K562 (cell line): ENCODE data around the gene PIK3CB. TPM values are rescaled to one million over a fixed set of nuclear protein-coding genes. Genes with fewer than 3 reads are reported as not detected.
A peak's percentile ranks its signal among the peaks of the same experiment; 100 is the strongest.

Experiments used
- ATF4 ChIP-seq: fragments of 450-650 bp; formaldehyde crosslinking; IDR thresholded peaks from 2 replicates; pipeline ENCODE4 v1.4.0; 2022; ENCODE audit warnings: mild to moderate bottlenecking, moderate library complexity
- ELF1 ChIP-seq: fragments of 200-800 bp; sonication (Bioruptor generic); IDR thresholded peaks from 2 replicates; pipeline ENCODE4 v1.6.1; 2016; ENCODE audit warnings: missing genetic modification characterization, missing compliant biosample characterization
- GATA2 ChIP-seq: sonication (generic); formaldehyde crosslinking; IDR thresholded peaks from 2 replicates; pipeline ENCODE4 v1.4.0; 2020; ENCODE audit warnings: mild to moderate bottlenecking, missing genetic modification reagents
- HMG20B ChIP-seq: fragments of 250-450 bp; sonication (Bioruptor Pico); IDR thresholded peaks from 2 replicates; pipeline ENCODE4 v1.5.0; 2021; ENCODE audit warnings: mild to moderate bottlenecking
- IRF1 ChIP-seq: sonication (generic); formaldehyde crosslinking; IDR thresholded peaks from 2 replicates; pipeline ENCODE4 v1.8.0; 2022; ENCODE audit warnings: missing genetic modification reagents, mild to moderate bottlenecking, borderline replicate concordance
- PATZ1 ChIP-seq: fragments of 250-450 bp; sonication (Bioruptor Pico); IDR thresholded peaks from 2 replicates; pipeline ENCODE4 v1.5.0; 2020; ENCODE audit warnings: mild to moderate bottlenecking, borderline replicate concordance
- PRDM10 ChIP-seq: fragments of 450-650 bp; IDR thresholded peaks from 2 replicates; pipeline ENCODE4 v1.6.1; 2018; ENCODE audit not compliant: partially characterized antibody
- SAFB ChIP-seq: fragments of 200-400 bp; formaldehyde crosslinking; IDR thresholded peaks from 2 replicates; pipeline ENCODE4 v1.6.1; 2017; ENCODE audit warnings: low read depth, low read length, borderline replicate concordance
- ZBTB26 ChIP-seq: fragments of 450-650 bp; formaldehyde crosslinking; IDR thresholded peaks from 2 replicates; pipeline ENCODE4 v1.4.0; 2022; ENCODE audit warnings: missing genetic modification characterization
- ZNF175 ChIP-seq: fragments of 200-800 bp; sonication (Bioruptor generic); IDR thresholded peaks from 2 replicates; pipeline ENCODE4 v1.6.1; 2016; ENCODE audit warnings: low read depth, mild to moderate bottlenecking, missing genetic modification characterization, missing compliant biosample characterization
- ZNF79 ChIP-seq: fragments of 250-450 bp; sonication (Bioruptor Pico); IDR thresholded peaks from 2 replicates; pipeline ENCODE4 v1.4.0; 2020; ENCODE audit warnings: low read depth, mild to moderate bottlenecking, moderate library complexity
- ZNF830 ChIP-seq: fragments of 250-450 bp; sonication (Bioruptor Pico); IDR thresholded peaks from 2 replicates; pipeline ENCODE4 v1.5.0; 2021; ENCODE audit warnings: mild to moderate bottlenecking
- polyA plus RNA-seq, 8 experiments: library from polyadenylated mRNA; depleted of rRNA in 4 of 8; stranded (reverse) in 5 of 8; unstranded in 3 of 8; fragments of >200 nt; fragmentation: Nextera tagmentation in 2 of 8; fragmentation: Illumina TruSeq in 1 of 8; extraction: Ambion mirVana in 2 of 8; extraction: Trizol in 1 of 8; gene quantifications; 2 replicates each; pipeline versions ENCODE4 v1.2.1 to v1.2.3, GENCODE V29; 2011 to 2014; ENCODE audit warnings: inconsistent platforms in 1 of 8, missing spikeins in 1 of 8
- total RNA-seq, 7 experiments: library from RNA; depleted of rRNA in 6 of 7; stranded (reverse); fragments of >200 nt in 6 of 7; fragmentation: Illumina TruSeq in 2 of 7; extraction: Trizol in 2 of 7; gene quantifications; 2 replicates each; pipeline versions ENCODE4 v1.2.1 to v1.2.3, GENCODE V29; 2011 to 2021; ENCODE audit warnings: low replicate concordance in 1 of 7
- TF ChIP-seq, protein P1 (sequence below): fragments of 450-650 bp; formaldehyde crosslinking; IDR thresholded peaks from 2 replicates; pipeline ENCODE4 v1.4.0; 2020; ENCODE audit warnings: mild to moderate bottlenecking, moderate library complexity
- TF ChIP-seq, protein P2 (sequence below): fragments of 450-650 bp; formaldehyde crosslinking; IDR thresholded peaks from 2 replicates; pipeline ENCODE4 v1.4.0; 2020; ENCODE audit warnings: mild to moderate bottlenecking, moderate library complexity

PIK3CB gene
- total and polyA plus RNA-seq, 9 of the 15 experiments (the other 6 are each of a cell fraction or from before 2014, with no cell fraction given), result 15.3 to 62.6 (median 28.3) TPM

DNA sequence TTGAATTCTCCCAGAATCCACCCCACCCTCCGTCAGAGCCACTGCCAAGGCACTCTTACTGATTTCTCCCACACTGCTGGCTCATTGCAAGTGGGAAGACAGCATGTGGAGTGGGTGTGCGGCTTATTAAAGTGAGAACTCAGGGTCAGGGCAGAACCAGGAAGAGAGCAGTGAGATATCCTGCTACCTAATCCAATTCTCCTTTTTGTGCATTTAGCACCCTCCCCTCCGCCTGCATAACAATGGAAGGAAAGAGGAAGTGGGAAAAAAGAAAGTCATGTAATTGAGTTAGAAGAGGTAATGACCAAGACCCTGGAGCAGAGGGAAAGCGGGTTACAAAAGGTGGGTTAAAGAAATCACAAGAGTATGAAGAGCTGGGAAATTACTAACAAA is 27.8 kb upstream of the PIK3CB start (continued):
- TF ChIP-seq PRDM10, result no peak
- TF ChIP-seq ZNF830, result no peak
- TF ChIP-seq IRF1 (CRISPR knock-in tag), result no peak
- TF ChIP-seq SAFB, result no peak
- no peak for TF ChIP-seq ATF4 (CRISPR knock-in tag)
- TF ChIP-seq GATA2 (CRISPR knock-in tag), result no peak
- peak; percentile 84; the same call in 1 of the 2 replicates for TF ChIP-seq ZBTB26 (CRISPR knock-in tag)
- TF ChIP-seq, protein P1, sequence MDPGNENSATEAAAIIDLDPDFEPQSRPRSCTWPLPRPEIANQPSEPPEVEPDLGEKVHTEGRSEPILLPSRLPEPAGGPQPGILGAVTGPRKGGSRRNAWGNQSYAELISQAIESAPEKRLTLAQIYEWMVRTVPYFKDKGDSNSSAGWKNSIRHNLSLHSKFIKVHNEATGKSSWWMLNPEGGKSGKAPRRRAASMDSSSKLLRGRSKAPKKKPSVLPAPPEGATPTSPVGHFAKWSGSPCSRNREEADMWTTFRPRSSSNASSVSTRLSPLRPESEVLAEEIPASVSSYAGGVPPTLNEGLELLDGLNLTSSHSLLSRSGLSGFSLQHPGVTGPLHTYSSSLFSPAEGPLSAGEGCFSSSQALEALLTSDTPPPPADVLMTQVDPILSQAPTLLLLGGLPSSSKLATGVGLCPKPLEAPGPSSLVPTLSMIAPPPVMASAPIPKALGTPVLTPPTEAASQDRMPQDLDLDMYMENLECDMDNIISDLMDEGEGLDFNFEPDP, result no peak
- no peak for TF ChIP-seq HMG20B (CRISPR knock-in tag)
- TF ChIP-seq ZNF79 (CRISPR knock-in tag), result no peak
- TF ChIP-seq ELF1 (tag), result peak; percentile 46; the same call in 1 of the 2 replicates
- TF ChIP-seq PATZ1 (CRISPR knock-in tag), result no peak
- no peak for TF ChIP-seq ZNF175
- TF ChIP-seq, protein P2, sequence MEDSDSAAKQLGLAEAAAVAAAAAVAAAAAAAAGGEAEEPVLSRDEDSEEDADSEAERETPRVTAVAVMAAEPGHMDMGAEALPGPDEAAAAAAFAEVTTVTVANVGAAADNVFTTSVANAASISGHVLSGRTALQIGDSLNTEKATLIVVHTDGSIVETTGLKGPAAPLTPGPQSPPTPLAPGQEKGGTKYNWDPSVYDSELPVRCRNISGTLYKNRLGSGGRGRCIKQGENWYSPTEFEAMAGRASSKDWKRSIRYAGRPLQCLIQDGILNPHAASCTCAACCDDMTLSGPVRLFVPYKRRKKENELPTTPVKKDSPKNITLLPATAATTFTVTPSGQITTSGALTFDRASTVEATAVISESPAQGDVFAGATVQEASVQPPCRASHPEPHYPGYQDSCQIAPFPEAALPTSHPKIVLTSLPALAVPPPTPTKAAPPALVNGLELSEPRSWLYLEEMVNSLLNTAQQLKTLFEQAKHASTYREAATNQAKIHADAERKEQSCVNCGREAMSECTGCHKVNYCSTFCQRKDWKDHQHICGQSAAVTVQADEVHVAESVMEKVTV (CRISPR knock-in tag), result peak; percentile 7; the same call in 1 of the 2 replicates
